HCT116 (cell line): ENCODE data around the gene ALDOA. TPM values are rescaled to one million over a fixed set of nuclear protein-coding genes. Genes with fewer than 3 reads are reported as not detected.

ENCODE experiments used
- ATAC-seq: fragments of 200-7000 bp; cut with Tn5 transposase; 2 replicates; pipeline ENCODE4 v1.9.1; 2020; ENCODE audit warnings: mild to moderate bottlenecking, moderate library complexity
- BruUV-seq: library from RNA; stranded (reverse); fragments of 400-500 nt; replicated peaks from 2 replicates; lab custom pipeline; 2021; lab: Mats Ljungman, UMichigan
- CTCF ChIA-PET: fragments of 300-600 bp; sonication (Branson Sonifier 250); formaldehyde crosslinking; loops from one replicate; lab custom pipeline; 2021; ENCODE audit warnings: antibody characterized with exemption; lab: Charles Lee
- POLR2A ChIA-PET: fragments of 300-600, 350-600 bp; sonication (Branson Sonifier 250); formaldehyde crosslinking; loops from one replicate; lab custom pipeline; 2021; ENCODE audit warnings: antibody characterized with exemption; lab: Charles Lee
- RAD21 ChIA-PET, 2 experiments: fragments of 300-600 bp; sonication (Branson Sonifier 250); formaldehyde crosslinking; loops; one replicate each; lab custom pipeline; 2023; ENCODE audit warnings: low total read pairs in 2 of 2; ENCODE audit not compliant: uncharacterized antibody in 2 of 2, unreplicated experiment in 2 of 2, low non-redundant PET in 1 of 2; lab: Charles Lee
- DNase-seq: peaks from one replicate; pipeline ENCODE4 v3.0.0-alpha.2; 2010; ENCODE audit warnings: low read depth, low spot score
- H2AFZ ChIP-seq: fragments of 200-600 bp; shearing (Covaris generic), sonication (generic); 2 replicates; pipeline ENCODE4 v1.6.1; 2017; ENCODE audit warnings: low read depth, mixed run types, mixed read lengths, antibody characterized with exemption, low read length; ENCODE audit not compliant: poor library complexity, severe bottlenecking
- H3K27ac ChIP-seq: 2 replicates; pipeline ENCODE4 v1.5.1; 2012; ENCODE audit warnings: low read depth, low read length
- H3K27me3 ChIP-seq: fragments of 200-600 bp; sonication (generic); 2 replicates; pipeline ENCODE4 v1.6.1; 2016; ENCODE audit warnings: mixed run types, low read length, mixed read lengths; ENCODE audit not compliant: insufficient read depth
- H3K36me3 ChIP-seq, 2 experiments: fragments of 200-500 bp in 1 of 2; fragments of 200-600 bp in 1 of 2; sonication (Bioruptor generic) in 1 of 2; sonication (generic) in 1 of 2; 2 replicates each; pipeline versions ENCODE4 v1.5.1 to v1.6.1; 2014 to 2016; ENCODE audit warnings: low read length in 2 of 2, inconsistent platforms in 1 of 2, mixed read lengths in 1 of 2, mixed run types in 1 of 2; ENCODE audit not compliant: insufficient read depth in 2 of 2, control insufficient read depth in 1 of 2
- H3K4me1 ChIP-seq, 2 experiments: fragments of 200-600 bp in 1 of 2; sonication (generic) in 1 of 2; 2 replicates each; pipeline versions ENCODE4 v1.5.1 to v1.6.1; 2012 to 2017; ENCODE audit warnings: low read length in 2 of 2, inconsistent platforms in 1 of 2, mild to moderate bottlenecking in 1 of 2, mixed read lengths in 1 of 2, mixed run types in 1 of 2, moderate library complexity in 1 of 2; ENCODE audit not compliant: insufficient read depth in 2 of 2, control insufficient read depth in 1 of 2
- H3K4me2 ChIP-seq: fragments of 200-600 bp; sonication (generic); 2 replicates; pipeline ENCODE4 v1.6.1; 2017; ENCODE audit warnings: mixed run types, low read length, mixed read lengths
- H3K4me3 ChIP-seq, 2 experiments: fragments of 200-600 bp in 1 of 2; sonication (generic) in 1 of 2; replicated peaks in 1 of 2; 2 replicates each; pipeline ENCODE4 v1.5.1; 2011 to 2016; ENCODE audit warnings: low read length in 2 of 2, control low read depth in 1 of 2, low read depth in 1 of 2, mild to moderate bottlenecking in 1 of 2, mixed read lengths in 1 of 2, mixed run types in 1 of 2
- H3K79me2 ChIP-seq: fragments of 200-600 bp; sonication (generic); 2 replicates; pipeline ENCODE4 v1.6.1; 2017; ENCODE audit warnings: mild to moderate bottlenecking, mixed run types, low read length, moderate library complexity, mixed read lengths; ENCODE audit not compliant: insufficient read depth
- H3K9ac ChIP-seq: fragments of 200-600 bp; sonication (generic); 2 replicates; pipeline ENCODE4 v1.6.1; 2016; ENCODE audit warnings: low read length, mixed read lengths
- H3K9me2 ChIP-seq: fragments of 200-600 bp; sonication (generic), shearing (Covaris generic); 2 replicates; pipeline ENCODE4 v1.6.1; 2017; ENCODE audit warnings: mixed run types, mild to moderate bottlenecking, moderate library complexity; ENCODE audit not compliant: insufficient read depth
- H3K9me3 ChIP-seq, 2 experiments: fragments of 200-500 bp in 1 of 2; fragments of 200-600 bp in 1 of 2; sonication (Bioruptor generic) in 1 of 2; sonication (generic) in 1 of 2; 2 replicates each; pipeline ENCODE4 v1.6.1; 2014 to 2017; ENCODE audit warnings: low read length in 2 of 2, mixed read lengths in 2 of 2, inconsistent platforms in 1 of 2, low read depth in 1 of 2, mild to moderate bottlenecking in 1 of 2, mixed run types in 1 of 2, moderate library complexity in 1 of 2; ENCODE audit not compliant: control insufficient read depth in 1 of 2, insufficient read depth in 1 of 2
- H4K20me1 ChIP-seq: fragments of 200-600 bp; sonication (generic), shearing (Covaris generic); 2 replicates; pipeline ENCODE4 v1.6.1; 2017; ENCODE audit warnings: mixed run types, mild to moderate bottlenecking, moderate library complexity; ENCODE audit not compliant: insufficient read depth
- ATF3 ChIP-seq: IDR thresholded peaks from 2 replicates; pipeline ENCODE4 v1.6.1; 2012
- CEBPB ChIP-seq: IDR thresholded peaks from 2 replicates; pipeline ENCODE4 v1.6.1; 2012; ENCODE audit warnings: low read depth
- CTCF ChIP-seq, 3 experiments: fragments of 200-600 bp in 1 of 3; sonication (generic) in 1 of 3; IDR thresholded peaks in 2 of 3; conservative IDR thresholded peaks in 1 of 3; 2 replicates each; pipeline ENCODE4 v1.5.1; 2012 to 2017; ENCODE audit warnings: low read depth in 2 of 3, low read length in 2 of 3, antibody characterized with exemption in 1 of 3, borderline replicate concordance in 1 of 3, control low read depth in 1 of 3, mild to moderate bottlenecking in 1 of 3, mixed read lengths in 1 of 3, mixed run types in 1 of 3, moderate library complexity in 1 of 3; ENCODE audit not compliant: insufficient read depth in 1 of 3
- EGR1 ChIP-seq: IDR thresholded peaks from 2 replicates; pipeline ENCODE4 v1.6.1; 2012; ENCODE audit warnings: low read depth
- ELF1 ChIP-seq: IDR thresholded peaks from 2 replicates; pipeline ENCODE4 v1.6.1; 2012; ENCODE audit warnings: low read depth, borderline replicate concordance
- EZH2 ChIP-seq: fragments of 200-600 bp; sonication (generic); IDR thresholded peaks from 2 replicates; pipeline ENCODE4 v1.6.1; 2017; ENCODE audit warnings: antibody characterized with exemption, mixed run types
- FOSL1 ChIP-seq: IDR thresholded peaks from 2 replicates; pipeline ENCODE4 v1.6.1; 2012; ENCODE audit warnings: low read depth
- JUND ChIP-seq: IDR thresholded peaks from 2 replicates; pipeline ENCODE4 v1.6.1; 2012
- POLR2A ChIP-seq: IDR thresholded peaks from 2 replicates; pipeline ENCODE4 v1.7.0; 2011; ENCODE audit warnings: borderline replicate concordance; ENCODE audit not compliant: insufficient read depth, insufficient read length; ENCODE audit errors: extremely low read depth
- POLR2AphosphoS5 ChIP-seq: IDR thresholded peaks from 2 replicates; pipeline ENCODE4 v1.6.1; 2011; ENCODE audit warnings: mild to moderate bottlenecking, low read depth, low read length, moderate library complexity
- RAD21 ChIP-seq: IDR thresholded peaks from 2 replicates; pipeline ENCODE4 v1.6.1; 2012; ENCODE audit warnings: low read depth, mild to moderate bottlenecking
- REST ChIP-seq: IDR thresholded peaks from 2 replicates; pipeline ENCODE4 v1.6.1; 2012; ENCODE audit warnings: low read depth
- SIN3A ChIP-seq: IDR thresholded peaks from 2 replicates; pipeline ENCODE4 v1.6.1; 2012; ENCODE audit warnings: low read depth
- SRF ChIP-seq: IDR thresholded peaks from 2 replicates; pipeline ENCODE4 v1.6.1; 2012; ENCODE audit warnings: low read depth
- TCF7L2 ChIP-seq: IDR thresholded peaks from 2 replicates; pipeline ENCODE4 v1.7.0; 2011; ENCODE audit warnings: borderline replicate concordance, inconsistent platforms; ENCODE audit not compliant: insufficient read depth, insufficient read length; ENCODE audit errors: extremely low read depth
- YY1 ChIP-seq: IDR thresholded peaks from 2 replicates; pipeline ENCODE4 v1.6.1; 2011; ENCODE audit warnings: low read length, low read depth, moderate library complexity, mild to moderate bottlenecking; ENCODE audit not compliant: insufficient replicate concordance; ENCODE audit errors: extremely low read depth
- ZNF274 ChIP-seq: fragments of 200-500 bp; sonication (Bioruptor generic); IDR thresholded peaks from 2 replicates; pipeline ENCODE4 v1.6.1; 2014; ENCODE audit warnings: mild to moderate bottlenecking, low read depth, low read length, inconsistent platforms
- intact Hi-C: fragments of 100-400 bp; cut with micrococcal nuclease; formaldehyde crosslinking; loops from 2 replicates; pipeline ENCODE4 v1.10.0; 2022
- total RNA-seq: library from RNA; stranded (reverse); gene quantifications from one replicate; pipeline ENCODE4 v1.2.1, GENCODE V29; 2021; ENCODE audit not compliant: unreplicated experiment

ALDOA gene
- total RNA-seq, 1 experiment from 2014 or later, result 2,423 TPM

- Histone ChIP-seq H3K9me3 (no peaks in the 10 kb centered on the region), H3K9ac (no peak overlapping the region)
- CTCF ChIA-PET, result no interaction called here
- TF ChIP-seq CEBPB, result no peak
- TF ChIP-seq REST, result no peak
- TF ChIP-seq EZH2, result no peak
- TF ChIP-seq ZNF274, result no peak
- no peak for TF ChIP-seq ELF1
- TF ChIP-seq JUND, result no peak
- TF ChIP-seq TCF7L2, result no peak
- no peak for TF ChIP-seq SIN3A
- no peak for TF ChIP-seq SRF
- TF ChIP-seq CTCF (IDR thresholded peaks at IDR 0.05 in 2 of 3, conservative IDR thresholded peaks at IDR 0.05 in 1 of 3; ENCODE audit: borderline replicate concordance in 1 of 3, insufficient read depth in 1 of 3, low read depth in 2 of 3, low read length in 2 of 3), result no peak
- no peak for TF ChIP-seq FOSL1
- TF ChIP-seq POLR2A, result no peak
- TF ChIP-seq ATF3, result no peak
- TF ChIP-seq POLR2AphosphoS5, result no peak
- TF ChIP-seq EGR1, result no peak
- TF ChIP-seq RAD21, result no peak
- TF ChIP-seq YY1, result no peak
- TF ChIP-seq, all 23 proteins: peak for 0
- DNase-seq (no peak), ATAC-seq (no peak)
- no peaks in the 10 kb centered on the region for H3K36me3 ChIP-seq
- no peak overlapping the region for H2AFZ ChIP-seq
- H3K4me2 ChIP-seq, result no peak overlapping the region
- intact Hi-C loops, result no loop called here
- BruUV-seq, result no TSS peak
- no peaks in the 10 kb centered on the region for H3K9me2 ChIP-seq
- H3K27ac ChIP-seq, result no peak overlapping the region
- ChIA-PET POLR2A (no interaction called here), RAD21 (no interaction called here)
- H3K79me2 ChIP-seq, result no peaks in the 10 kb centered on the region
- no peaks in the 10 kb centered on the region for H4K20me1 ChIP-seq
- H3K27me3 ChIP-seq, result no peaks in the 10 kb centered on the region
- no peak overlapping the region for H3K4me3 ChIP-seq
- peaks cover 20 to 37% of the 10 kb centered on the region in 2 experiments for H3K4me1 ChIP-seq
Observed at GRCh38 chr16:30108059-30108850, 42.7 kb downstream of the ALDOA start.
